Spinal cord (tissue), 10 donors: ENCODE data around the gene UQCC3. TPM values are rescaled to one million over a fixed set of nuclear protein-coding genes. Genes with fewer than 3 reads are reported as not detected.

Source experiments
- DNase-seq, 6 donors: peaks; one replicate each; pipeline versions ENCODE4 v3.0.0 to v3.0.0-alpha.2; 2013 to 2015; ENCODE audit warnings: low spot score in 6 of 6, low read depth in 4 of 6
- H3K27ac ChIP-seq: one replicate; pipeline ENCODE4 v1.5.1; 2013; ENCODE audit warnings: low read depth, low read length, control low read depth
- H3K27me3 ChIP-seq: one replicate; pipeline ENCODE4 v1.6.1; 2013; ENCODE audit warnings: low read length; ENCODE audit not compliant: control insufficient read depth, insufficient read depth
- H3K36me3 ChIP-seq: one replicate; pipeline ENCODE4 v1.6.1; 2013; ENCODE audit warnings: low read length; ENCODE audit not compliant: control insufficient read depth, insufficient read depth
- H3K4me1 ChIP-seq: one replicate; pipeline ENCODE4 v1.6.1; 2013; ENCODE audit warnings: low read length; ENCODE audit not compliant: control insufficient read depth, insufficient read depth
- H3K4me3 ChIP-seq: one replicate; pipeline ENCODE4 v1.5.1; 2013; ENCODE audit warnings: low read depth, low read length, control low read depth
- H3K9me3 ChIP-seq: one replicate; pipeline ENCODE4 v1.6.1; 2013; ENCODE audit warnings: low read length; ENCODE audit not compliant: control insufficient read depth, insufficient read depth
- WGBS: methylation state at CpG from one replicate; pipeline ENCODE4 v1.1.5; 2013; ENCODE audit warnings: missing lambda C conversion rate; ENCODE audit not compliant: insufficient coverage; 5-methylcytosine and 5-hydroxymethylcytosine counted together
- polyA plus RNA-seq, 2 donors: library from polyadenylated mRNA; unstranded; fragments of 120-200 nt; gene quantifications; one replicate each; pipeline ENCODE4 v1.2.1, GENCODE V29; 2013; ENCODE audit not compliant: insufficient read length in 2 of 2
- total RNA-seq, 2 donors: library from RNA; depleted of rRNA in 1 of 2; stranded (reverse); fragments of 120-200 nt in 1 of 2; fragments of >200 nt in 1 of 2; gene quantifications; one replicate each; pipeline versions ENCODE4 v1.2.3 to v1.2.4, GENCODE V29; 2013 to 2014
- donor health status: healthy.

The UQCC3 gene
- total and polyA plus RNA-seq, 4 donors: 5.4 to 15.2 (median 14.0) TPM

GRCh38 chr11:62708793-62709192, 37.3 kb downstream of the UQCC3 start:
- Histone ChIP-seq H3K4me3 (peak overlapping the region; percentile 83), H3K9me3 (no peaks in the 10 kb centered on the region), H3K27ac (peak overlapping the region; percentile 98), H3K36me3 (peaks cover 36% of the 10 kb centered on the region), H3K4me1 (peaks cover 47% of the 10 kb centered on the region), H3K27me3 (no peaks in the 10 kb centered on the region)
- DNase-seq: no peak
- 3% methylated on average over 6 of the region's 7 CpGs for WGBS

DNA sequence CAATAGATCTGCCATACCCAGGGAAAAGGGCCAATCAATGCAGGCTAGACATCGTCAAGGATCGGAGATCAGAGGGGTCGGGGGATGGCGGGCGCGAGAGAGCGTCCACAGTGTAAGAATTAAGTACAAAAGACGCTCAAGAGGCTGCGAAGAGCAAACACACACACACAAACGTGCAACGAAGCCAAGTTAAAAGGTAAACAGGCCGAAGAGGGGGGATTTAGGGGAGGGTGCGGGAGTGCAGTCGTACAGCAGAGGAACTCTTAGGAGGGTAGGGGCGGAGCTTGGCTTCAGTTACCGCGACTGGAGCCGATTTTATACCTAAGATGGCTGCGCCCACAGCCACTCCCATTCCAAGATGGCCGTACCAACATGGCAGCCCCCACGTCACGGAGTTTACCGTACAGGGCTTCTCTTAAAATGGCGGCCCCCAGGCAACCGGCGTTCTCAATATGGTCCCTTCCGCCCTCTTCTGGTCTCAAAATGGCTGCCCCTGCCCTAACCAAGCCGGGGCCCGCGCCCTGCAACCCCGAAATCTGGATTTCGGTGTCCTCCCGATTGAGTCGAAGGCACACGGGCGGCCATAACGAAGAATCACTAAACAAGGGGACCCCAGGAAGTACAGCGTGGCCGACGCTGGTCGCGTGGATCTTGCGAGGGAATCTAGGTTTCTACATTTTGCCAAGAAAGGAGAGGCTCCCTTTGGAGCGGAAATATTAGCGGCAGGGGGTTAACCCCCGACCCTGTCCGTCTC, 38.0 kb downstream of the UQCC3 start:
- Histone ChIP-seq H3K4me1 (peaks cover 47% of the 10 kb centered on the region), H3K27ac (peak overlapping the region; percentile 98), H3K9me3 (no peaks in the 10 kb centered on the region), H3K36me3 (peaks cover 37% of the 10 kb centered on the region), H3K4me3 (peak overlapping the region; percentile 83), H3K27me3 (no peaks in the 10 kb centered on the region)
- DNase-seq: peak; percentile 90 to 100 (median 99)
- WGBS: 2% methylated on average over 43 of the region's 47 CpGs

DNA sequence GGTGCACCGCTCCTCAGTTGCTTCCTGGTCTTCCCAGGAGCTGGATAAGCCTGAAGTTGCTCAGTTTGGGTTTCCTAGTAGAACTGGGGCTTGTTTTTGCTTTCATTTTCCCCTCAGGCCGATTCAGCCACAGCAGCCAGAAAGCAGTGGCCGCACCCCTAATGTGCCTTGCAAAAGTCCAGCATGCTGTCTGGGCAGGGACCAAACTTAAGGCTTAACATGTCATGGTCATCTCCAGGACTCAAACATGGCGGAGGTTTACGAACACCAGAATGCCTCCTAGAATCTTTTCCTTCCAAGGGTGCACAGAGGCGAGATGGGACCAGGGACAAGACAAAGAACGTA, 38.5 kb downstream of the UQCC3 start:
- peak overlapping the region; percentile 83 for H3K4me3 ChIP-seq
- DNase-seq: no peak
- H3K4me1 ChIP-seq: peaks cover 46% of the 10 kb centered on the region
- H3K27ac ChIP-seq: peak overlapping the region; percentile 98
- 81% methylated on average over 5 of the region's 7 CpGs for WGBS
- no peaks in the 10 kb centered on the region for H3K27me3 ChIP-seq
- no peaks in the 10 kb centered on the region for H3K9me3 ChIP-seq
- peaks cover 38% of the 10 kb centered on the region for H3K36me3 ChIP-seq

- Histone ChIP-seq H3K4me3 (no peak overlapping the region), H3K4me1 (peaks cover 28% of the 10 kb centered on the region), H3K27me3 (no peaks in the 10 kb centered on the region), H3K9me3 (no peaks in the 10 kb centered on the region), H3K36me3 (peaks cover 48% of the 10 kb centered on the region), H3K27ac (no peak overlapping the region)
- WGBS: 100% methylated on average over 2 of the region's 6 CpGs
- DNase-seq: no peak
Measured at GRCh38 chr11:62712276-62712812, 40.9 kb downstream of the UQCC3 start.

GRCh38 chr11:62712861-62713260, 41.4 kb downstream of the UQCC3 start:
- H3K4me3 ChIP-seq: no peak overlapping the region

GRCh38 chr11:62713343-62713742, 41.9 kb downstream of the UQCC3 start:
- no CpG with 5 or more reads among the region's 2 CpGs for WGBS
- Histone ChIP-seq H3K4me1 (peaks cover 20% of the 10 kb centered on the region), H3K4me3 (no peak overlapping the region), H3K9me3 (no peaks in the 10 kb centered on the region), H3K36me3 (peaks cover 57% of the 10 kb centered on the region), H3K27ac (no peak overlapping the region), H3K27me3 (no peaks in the 10 kb centered on the region)
- DNase-seq: no peak

More at GRCh38 chr11:62712861-62713260, 41.4 kb downstream of the UQCC3 start:
- no peak for DNase-seq
- Histone ChIP-seq H3K36me3 (peaks cover 54% of the 10 kb centered on the region), H3K27me3 (no peaks in the 10 kb centered on the region), H3K27ac (no peak overlapping the region), H3K4me1 (peaks cover 23% of the 10 kb centered on the region), H3K9me3 (no peaks in the 10 kb centered on the region)
- WGBS: 92% methylated on average over 2 of the region's 3 CpGs

- peaks cover 74% of the 10 kb centered on the region for H3K36me3 ChIP-seq
- H3K27ac ChIP-seq: no peak overlapping the region
- H3K4me3 ChIP-seq: no peak overlapping the region
- peaks cover 3% of the 10 kb centered on the region for H3K4me1 ChIP-seq
- H3K9me3 ChIP-seq: no peaks in the 10 kb centered on the region
- no peak for DNase-seq
- WGBS: 90% methylated on average over 13 of the region's 24 CpGs
- no peaks in the 10 kb centered on the region for H3K27me3 ChIP-seq
Measured at GRCh38 chr11:62715150-62716130, 44.0 kb downstream of the UQCC3 start.

DNA sequence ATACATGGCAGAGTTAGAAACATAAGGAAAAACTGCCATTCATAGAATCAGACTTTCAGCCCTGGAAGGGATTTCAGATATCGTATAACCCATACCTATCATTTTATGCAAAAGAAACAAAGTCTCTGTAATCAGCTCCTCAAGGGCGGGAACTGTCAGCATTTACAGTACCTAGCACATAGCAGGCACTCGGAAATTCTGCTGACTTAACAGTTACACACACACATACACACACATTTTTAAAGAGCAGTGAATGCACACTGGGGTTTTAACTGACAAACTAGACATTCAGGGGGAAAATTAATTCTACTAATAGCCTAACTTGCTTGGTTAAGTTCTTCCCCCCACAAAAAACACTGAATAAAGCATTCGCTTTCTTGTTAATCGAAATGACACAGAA, 44.7 kb downstream of the UQCC3 start:
- 88% methylated on average over 3 of the region's 5 CpGs for WGBS
- H3K27me3 ChIP-seq: no peaks in the 10 kb centered on the region
- DNase-seq: no peak
- H3K4me1 ChIP-seq: no peaks in the 10 kb centered on the region
- H3K4me3 ChIP-seq: no peak overlapping the region
- no peaks in the 10 kb centered on the region for H3K9me3 ChIP-seq
- peaks cover 72% of the 10 kb centered on the region for H3K36me3 ChIP-seq
- no peak overlapping the region for H3K27ac ChIP-seq

DNA sequence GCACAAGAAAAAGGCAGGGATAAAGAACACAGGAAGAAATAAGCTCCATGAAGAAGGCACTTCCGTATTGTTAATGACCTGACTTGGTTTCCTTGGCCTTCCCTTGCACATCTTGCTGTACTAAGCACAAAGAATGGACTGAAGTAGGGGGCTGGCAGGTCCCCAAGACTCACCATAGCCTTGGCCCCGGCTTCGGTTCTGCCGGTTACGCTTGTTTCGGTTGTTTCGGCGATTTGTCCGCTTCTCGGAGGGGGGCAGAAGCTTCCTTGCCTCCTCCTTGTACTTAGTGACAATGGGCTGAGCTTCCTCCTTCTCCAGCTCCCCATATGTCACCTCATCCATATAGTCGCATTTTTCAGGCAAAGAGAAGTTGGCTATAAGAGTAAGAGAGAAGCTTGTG, 45.3 kb downstream of the UQCC3 start:
- whole genome bisulfite sequencing: 40% methylated on average over 10 of the region's 11 CpGs
- H3K9me3 ChIP-seq: no peaks in the 10 kb centered on the region
- no peak for DNase-seq
- H3K4me1 ChIP-seq: no peaks in the 10 kb centered on the region
- H3K27ac ChIP-seq: no peak overlapping the region
- H3K27me3 ChIP-seq: no peaks in the 10 kb centered on the region
- peaks cover 72% of the 10 kb centered on the region for H3K36me3 ChIP-seq
- no peak overlapping the region for H3K4me3 ChIP-seq
